H1 (cell line): ENCODE measurements around the gene ACKR3. TPM values are rescaled to one million over a fixed set of nuclear protein-coding genes. Genes with fewer than 3 reads are reported as not detected.

Source experiments
- KDM1A ChIP-seq: fragments of 200-600, 300-600 bp; sonication (generic); IDR thresholded peaks from 2 replicates; pipeline ENCODE4 v1.7.1; 2016; ENCODE audit warnings: mild to moderate bottlenecking, low read length, borderline replicate concordance
- POLR2A ChIP-seq, 2 experiments: IDR thresholded peaks; 1 replicate in 1 of 2; 2 replicates in 1 of 2; pipeline ENCODE4 v1.6.1; 2011; ENCODE audit warnings: low read depth in 2 of 2, low read length in 2 of 2, mild to moderate bottlenecking in 2 of 2; ENCODE audit errors: control extremely low read depth in 1 of 2
- SUZ12 ChIP-seq: fragments of 200-600 bp; sonication (generic); IDR thresholded peaks from 2 replicates; pipeline ENCODE4 v1.6.1; 2012; ENCODE audit warnings: mild to moderate bottlenecking, inconsistent platforms, low read length, moderate library complexity, mixed read lengths
- polyA plus RNA-seq, 7 experiments: library from polyadenylated mRNA; depleted of rRNA in 3 of 7; stranded (reverse) in 5 of 7; unstranded in 2 of 7; fragments of >200 nt in 5 of 7; fragments of 200-250 nt in 2 of 7; gene quantifications; 1 replicate in 5 of 7; 2 replicates in 1 of 7; 4 replicates in 1 of 7; pipeline versions ENCODE4 v1.2.1 to v1.2.3, GENCODE V29; 2011 to 2013; ENCODE audit warnings: missing spikeins in 2 of 7, mixed read lengths in 2 of 7
- total RNA-seq: library from RNA; stranded (reverse); fragmentation: NEBNext Ultra II Directional; extraction: Animal tissue kit (Norgen Biotek cat#: 25700); gene quantifications from 2 replicates; pipeline ENCODE4 v1.2.1, GENCODE V29; 2021

ACKR3 gene
- total and polyA plus RNA-seq, 2 of the 8 experiments (the other 6 are each of a cell fraction or from before 2014, with no cell fraction given), result 1.4 to 24.4 TPM

DNA sequence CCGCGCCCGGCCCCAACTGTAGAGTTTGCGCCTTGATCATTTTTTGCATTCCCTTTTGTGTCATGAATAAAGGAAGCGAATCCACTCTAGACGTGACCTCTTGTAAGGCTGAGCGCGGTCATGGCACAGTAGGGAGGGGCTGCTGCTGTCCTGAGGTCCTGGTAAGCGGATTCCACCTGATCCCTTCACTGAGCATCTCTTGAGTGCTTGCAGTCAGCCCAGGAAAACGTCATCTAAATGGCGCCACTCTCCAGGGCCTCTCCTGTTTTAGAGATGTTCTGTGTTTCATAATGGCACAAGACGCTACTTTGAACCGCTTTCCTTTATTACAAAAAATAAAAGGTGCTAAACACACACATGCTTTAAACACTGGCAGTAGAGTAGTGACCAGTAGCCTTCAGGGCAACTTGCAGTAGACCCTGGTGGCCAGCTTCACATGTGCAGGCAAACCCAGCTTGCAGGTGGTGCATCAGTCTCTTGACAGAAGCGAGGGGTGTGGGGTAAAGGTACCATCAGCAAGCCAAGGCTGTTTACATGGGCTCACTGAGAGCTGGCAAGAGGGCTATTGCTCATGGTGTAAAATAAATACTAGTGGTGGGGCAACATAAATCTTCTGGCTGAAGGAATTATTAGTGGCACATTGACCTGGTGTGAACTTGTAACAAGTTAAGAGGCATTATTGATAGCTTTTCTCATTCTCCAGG, 43.0 kb upstream of the ACKR3 start (continued):
- no peak for TF ChIP-seq SUZ12
- no peak for TF ChIP-seq KDM1A
- TF ChIP-seq POLR2A (IDR thresholded peaks at IDR 0.05; ENCODE audit: control extremely low read depth in 1 of 2, low read depth in 2 of 2, low read length in 2 of 2), result no peak
